SH-SY5Y (cell line): ENCODE results near the gene ACO1.

ENCODE experiments used
- GATA2 ChIP-seq: IDR thresholded peaks from 2 replicates; pipeline ENCODE4 v1.6.1; 2011; ENCODE audit warnings: mild to moderate bottlenecking, low read depth, low read length
- GATA3 ChIP-seq: IDR thresholded peaks from 2 replicates; pipeline ENCODE4 v1.6.1; 2011; ENCODE audit warnings: low read depth, mild to moderate bottlenecking, low read length, moderate library complexity

- TF ChIP-seq GATA2 (no peak), GATA3 (no peak)
Observed at GRCh38 chr9:32378496-32378895, 5.9 kb upstream of the ACO1 start.
